GM12892 (cell line): ENCODE measurements around the gene CLMN.

ENCODE experiments used
- DNase-seq: peaks from one replicate; pipeline ENCODE4 v3.0.0; 2011; ENCODE audit not compliant: insufficient read length
- FAIRE-seq: peaks from 2 replicates; lab custom pipeline; 2011; peaks lifted over from hg19 to GRCh38; lab: Jason Lieb, UNC
- POLR2A ChIP-seq: IDR thresholded peaks from 2 replicates; pipeline ENCODE4 v1.6.1; 2011; ENCODE audit warnings: low read depth, low read length, control low read depth
- POLR2AphosphoS5 ChIP-seq: IDR thresholded peaks from 2 replicates; pipeline ENCODE4 v1.6.1; 2011; ENCODE audit warnings: low read depth, low read length, control low read depth
- TAF1 ChIP-seq: IDR thresholded peaks from 2 replicates; pipeline ENCODE4 v1.6.1; 2011; ENCODE audit warnings: low read depth, mild to moderate bottlenecking, control low read depth, low read length, borderline replicate concordance

CLMN gene

DNA sequence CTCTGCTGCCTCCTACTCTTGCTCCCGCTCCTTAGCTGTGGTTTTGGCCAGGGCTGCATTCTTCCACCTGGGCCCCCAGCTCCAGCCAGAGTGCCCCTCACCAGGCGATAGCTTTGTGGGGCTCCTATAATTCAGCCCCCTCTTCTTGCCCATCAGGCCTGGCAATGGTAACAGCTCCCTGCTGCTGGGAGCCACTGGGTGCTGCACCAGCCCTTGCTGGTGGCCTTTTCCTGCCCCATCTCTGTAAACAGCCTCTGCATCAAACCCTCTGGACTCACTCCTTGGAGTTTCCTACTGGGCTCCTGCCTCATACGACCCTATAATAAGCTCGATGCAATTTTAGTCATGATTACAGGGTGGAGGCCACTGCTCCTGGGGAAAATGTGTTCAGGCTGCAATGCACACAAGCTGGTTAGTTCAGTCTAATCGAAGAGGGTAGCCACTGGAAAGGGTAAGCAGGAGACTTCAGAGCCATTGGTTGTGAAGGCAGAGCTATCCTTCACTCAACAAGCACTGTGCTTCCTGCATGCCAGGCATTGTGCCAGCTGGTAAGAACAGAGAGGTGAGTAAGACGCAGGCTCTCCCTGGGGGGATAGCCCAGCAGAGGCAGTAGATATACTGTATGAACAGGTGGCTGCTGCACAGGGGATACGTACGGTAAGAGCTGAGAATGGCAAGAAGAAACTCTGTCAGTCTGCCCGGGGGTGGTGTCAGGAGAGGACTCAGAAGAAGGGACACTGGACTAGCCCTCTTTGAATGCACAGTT lies 24.7 kb downstream of the CLMN start:
- no peak for TF ChIP-seq POLR2A
- no peak for TF ChIP-seq POLR2AphosphoS5
- no peak for TF ChIP-seq TAF1
- no peak for FAIRE-seq
- no peak for DNase-seq

DNA sequence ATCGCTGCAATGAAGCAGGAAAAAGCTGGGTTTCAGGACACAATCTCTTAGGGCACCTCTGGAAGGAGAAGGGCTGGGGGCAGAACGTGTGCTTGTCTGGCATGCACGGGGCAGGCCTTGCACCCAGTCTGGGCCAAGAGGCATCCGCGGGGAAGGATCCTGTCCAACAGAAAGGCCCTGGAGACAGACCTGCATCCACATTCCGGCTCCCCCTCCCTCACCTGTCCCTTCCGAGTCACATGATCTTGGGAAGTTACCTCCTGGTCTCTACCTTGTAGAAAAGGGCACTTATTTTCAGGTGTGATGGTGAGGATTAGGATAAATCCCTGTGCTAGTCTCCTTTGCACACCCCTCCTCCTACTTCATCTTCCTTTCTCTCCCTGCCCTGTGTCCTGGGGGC lies 25.4 kb downstream of the CLMN start:
- DNase-seq (no peak), FAIRE-seq (no peak)
- no peak for TF ChIP-seq POLR2AphosphoS5
- no peak for TF ChIP-seq POLR2A
- no peak for TF ChIP-seq TAF1

DNA sequence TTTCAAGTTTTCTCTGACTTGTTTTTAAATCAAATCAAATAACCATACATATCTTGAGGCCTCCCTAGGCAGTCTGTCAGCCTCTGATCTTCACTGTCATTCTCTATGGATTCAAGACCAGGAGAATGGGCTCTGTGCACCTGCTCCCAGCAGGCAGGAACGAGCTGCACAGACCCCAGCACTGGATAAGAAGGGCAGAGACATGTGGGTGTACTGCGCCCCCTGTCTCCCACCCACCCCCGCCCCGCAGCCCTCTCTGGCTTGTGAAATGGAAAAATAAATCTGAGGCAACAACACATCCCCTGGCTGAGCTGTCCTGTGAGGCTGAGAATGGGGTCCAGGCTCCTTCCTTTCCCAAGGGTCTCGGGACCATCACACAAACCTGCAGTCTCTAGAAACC lies 26.3 kb downstream of the CLMN start:
- TF ChIP-seq TAF1: no peak
- TF ChIP-seq POLR2A: no peak
- TF ChIP-seq POLR2AphosphoS5: no peak
- DNase-seq: no peak
- FAIRE-seq: no peak

DNA sequence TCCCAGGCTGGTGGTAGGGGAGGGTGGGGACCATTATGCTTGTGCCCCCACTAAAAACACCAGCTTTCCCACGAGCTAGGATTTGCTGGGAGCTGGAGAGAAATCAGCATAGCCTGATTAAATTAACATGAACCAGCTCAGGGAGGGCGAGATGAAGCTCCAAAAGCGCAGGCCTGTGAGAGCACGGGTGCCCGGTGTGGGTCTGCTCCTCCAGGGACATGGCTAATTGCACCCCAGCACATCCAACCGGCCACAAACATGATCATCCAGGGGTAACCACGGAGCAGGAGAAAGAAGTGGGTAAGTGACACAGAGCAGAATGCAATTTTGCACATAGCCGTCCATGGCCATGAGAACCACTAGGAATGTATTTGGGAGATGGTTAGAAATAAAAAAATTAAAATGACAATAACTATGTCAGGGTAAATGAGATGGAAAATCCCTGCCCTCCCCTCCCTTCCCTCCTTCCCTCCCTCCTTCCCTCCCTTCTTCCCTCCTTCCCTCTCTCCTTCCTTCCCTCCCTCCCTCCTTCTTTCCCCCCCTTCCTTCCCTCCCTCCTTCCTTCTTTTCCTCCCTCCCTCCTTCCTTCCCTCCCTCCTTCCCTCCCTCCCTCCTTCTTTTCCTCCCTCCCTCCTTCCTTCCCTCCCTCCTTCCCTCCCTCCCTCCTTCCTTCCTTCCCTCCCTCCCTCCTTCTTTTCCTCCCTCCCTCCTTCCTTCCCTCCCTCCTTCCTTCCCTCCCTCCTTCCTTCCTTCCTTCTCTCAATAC lies 26.9 kb downstream of the CLMN start:
- FAIRE-seq: no peak
- TF ChIP-seq TAF1: no peak
- TF ChIP-seq POLR2AphosphoS5: no peak
- TF ChIP-seq POLR2A: no peak

DNA sequence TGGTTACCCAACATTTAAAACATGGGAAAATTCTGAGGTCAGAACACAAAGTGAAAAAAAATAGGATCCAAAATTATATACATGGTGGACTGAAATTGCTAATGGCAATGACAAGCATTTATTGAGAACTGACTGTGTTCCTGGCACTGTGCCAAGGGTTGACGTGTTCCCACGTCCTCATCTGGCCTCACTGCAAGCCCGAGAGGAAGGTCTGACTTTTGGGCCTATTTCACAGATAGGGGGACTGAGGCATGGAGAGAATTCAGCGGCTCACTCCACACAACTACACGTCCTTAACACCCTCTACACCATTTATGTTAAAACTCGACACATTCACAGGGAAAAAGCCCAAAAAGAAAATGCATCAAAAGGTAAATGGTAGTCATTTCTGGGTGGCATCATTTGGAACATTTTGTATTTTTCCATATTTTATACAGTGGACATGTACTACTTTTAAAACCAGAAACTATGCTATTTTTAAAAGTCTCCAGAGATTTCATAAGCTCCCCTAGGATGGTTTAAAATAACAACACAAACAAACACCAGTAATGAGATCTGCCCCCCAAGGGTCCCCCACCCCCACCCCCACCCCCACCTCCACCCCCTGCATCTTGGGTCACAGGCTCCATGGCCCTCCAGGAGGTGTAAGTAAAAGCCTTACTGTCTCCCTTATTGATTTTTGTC lies 27.7 kb downstream of the CLMN start:
- DNase-seq: no peak
- peak; percentile 70 for FAIRE-seq

More for the DNA sequence above, 26.9 kb downstream of the CLMN start:
- no peak for DNase-seq

DNA sequence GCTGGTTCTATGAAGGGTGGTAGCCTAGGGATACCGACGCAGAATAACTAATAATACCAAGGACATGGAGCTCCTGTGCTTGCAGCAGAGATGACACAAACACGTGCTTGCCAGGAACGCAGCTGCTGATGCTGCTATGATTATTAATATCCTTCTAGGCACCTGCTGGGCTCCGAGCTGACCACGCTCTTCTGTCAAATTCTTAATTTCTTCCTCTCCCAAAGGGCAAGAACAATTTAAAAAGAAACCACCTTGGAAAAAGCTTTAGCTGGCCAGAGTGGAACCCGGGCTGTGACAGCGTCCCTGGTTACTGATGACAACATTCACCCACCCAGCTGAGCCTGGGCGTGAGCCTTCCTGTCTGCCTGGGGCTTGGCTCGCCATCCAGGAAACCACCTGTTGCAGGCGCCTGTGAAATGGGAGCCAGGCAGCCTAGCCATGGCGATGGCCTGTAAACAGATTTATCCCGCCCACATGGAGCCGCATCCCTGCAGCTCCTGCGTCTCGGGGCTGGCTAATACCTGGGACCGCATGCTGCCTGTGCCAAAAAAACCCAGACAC lies 28.8 kb downstream of the CLMN start:
- FAIRE-seq: peak; percentile 14
- DNase-seq: peak; percentile 47
- TF ChIP-seq POLR2AphosphoS5 (no peak), POLR2A (no peak), TAF1 (no peak)

More for the DNA sequence above, 27.7 kb downstream of the CLMN start:
- 0 out of 2 replicates have a peak, but pooled peaks have one; percentile 23 for TF ChIP-seq POLR2AphosphoS5
- no peak for TF ChIP-seq TAF1
- no peak for TF ChIP-seq POLR2A

DNA sequence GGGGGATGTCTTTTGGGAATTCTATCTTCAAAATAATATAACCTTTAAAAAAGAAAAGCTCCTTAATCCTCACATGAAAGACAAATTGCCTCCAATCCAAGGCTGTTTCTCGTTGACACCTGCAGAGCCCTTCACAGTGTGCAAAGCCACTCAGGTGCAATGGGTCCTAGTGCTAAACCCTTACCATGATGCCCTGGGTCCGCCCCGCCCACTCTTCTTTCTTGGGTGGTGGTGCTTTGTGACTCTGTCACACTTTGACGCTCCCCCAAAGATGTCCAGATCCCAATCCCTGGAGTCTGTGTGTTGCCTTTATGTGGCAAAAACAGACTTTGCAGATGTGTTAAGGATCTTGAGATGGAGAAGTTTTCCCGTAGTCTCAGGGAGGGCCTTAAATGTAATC lies 29.7 kb downstream of the CLMN start:
- DNase-seq: no peak
- FAIRE-seq: no peak
- no peak for TF ChIP-seq POLR2A
- TF ChIP-seq TAF1: no peak
- TF ChIP-seq POLR2AphosphoS5: no peak

DNA sequence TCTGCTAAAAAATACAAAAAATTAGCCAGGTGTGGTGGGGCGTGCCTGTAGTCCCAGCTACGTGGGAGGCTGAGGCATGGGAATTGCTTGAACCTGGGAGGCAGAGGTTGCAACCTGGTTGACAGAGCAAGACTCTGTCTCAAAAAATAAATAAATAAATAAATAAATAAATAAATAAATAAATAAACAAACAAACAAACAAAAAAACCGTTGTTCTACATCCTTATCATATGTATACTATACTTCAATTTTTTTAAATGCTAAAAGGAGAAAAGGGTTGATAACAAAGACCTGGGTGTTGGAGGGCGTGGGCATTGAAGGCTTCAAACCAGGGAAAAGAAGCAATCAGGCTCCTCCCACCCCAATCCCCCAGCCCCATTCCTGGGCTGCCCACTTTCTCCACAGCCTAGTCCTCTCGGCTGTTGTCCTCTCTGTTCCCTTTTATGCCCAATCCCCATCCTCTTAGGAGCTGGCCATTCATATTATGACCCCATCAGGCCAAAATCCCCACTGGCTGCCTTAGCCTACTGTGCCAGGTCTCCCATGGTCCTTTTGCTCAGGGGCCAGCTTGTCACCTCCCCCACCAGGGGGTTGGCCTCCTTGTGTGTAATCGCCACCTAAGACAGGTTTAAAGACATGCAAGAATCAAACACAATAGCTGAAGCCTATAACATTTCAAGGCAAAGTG lies 30.2 kb downstream of the CLMN start:
- FAIRE-seq (no peak), DNase-seq (no peak)
- TF ChIP-seq TAF1: no peak
- no peak for TF ChIP-seq POLR2AphosphoS5
- no peak for TF ChIP-seq POLR2A

DNA sequence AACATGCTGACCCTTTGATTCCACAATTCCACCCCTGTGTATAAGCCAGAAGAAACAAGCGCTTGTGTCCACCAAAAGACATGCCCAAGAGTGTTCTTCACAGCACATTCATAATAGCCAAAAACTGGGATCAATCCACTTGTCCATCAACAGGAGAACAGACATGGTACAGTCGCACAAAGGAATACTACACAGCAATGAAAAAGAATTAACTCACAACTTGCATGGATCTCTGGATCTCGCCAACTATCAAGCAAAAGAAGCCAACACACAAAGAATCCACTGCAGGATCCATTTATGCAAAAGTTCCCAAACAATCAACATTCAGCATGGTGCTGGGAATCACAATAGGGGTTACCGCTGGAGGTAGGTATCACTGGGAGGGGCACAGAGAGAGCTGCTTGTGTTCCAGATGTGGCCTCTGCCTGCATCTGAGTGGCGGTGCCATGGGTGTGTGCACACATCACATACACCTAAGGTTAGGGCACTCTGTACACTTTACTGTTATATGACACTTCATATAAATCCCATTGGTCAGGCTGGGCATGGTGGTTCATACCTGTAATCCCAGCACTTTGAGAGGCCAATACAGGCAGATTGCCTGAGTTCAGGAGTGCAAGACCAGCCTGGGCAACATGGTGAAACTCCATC lies 30.9 kb downstream of the CLMN start:
- FAIRE-seq (no peak), DNase-seq (no peak)
- TF ChIP-seq POLR2A (no peak), POLR2AphosphoS5 (no peak), TAF1 (no peak)

DNA sequence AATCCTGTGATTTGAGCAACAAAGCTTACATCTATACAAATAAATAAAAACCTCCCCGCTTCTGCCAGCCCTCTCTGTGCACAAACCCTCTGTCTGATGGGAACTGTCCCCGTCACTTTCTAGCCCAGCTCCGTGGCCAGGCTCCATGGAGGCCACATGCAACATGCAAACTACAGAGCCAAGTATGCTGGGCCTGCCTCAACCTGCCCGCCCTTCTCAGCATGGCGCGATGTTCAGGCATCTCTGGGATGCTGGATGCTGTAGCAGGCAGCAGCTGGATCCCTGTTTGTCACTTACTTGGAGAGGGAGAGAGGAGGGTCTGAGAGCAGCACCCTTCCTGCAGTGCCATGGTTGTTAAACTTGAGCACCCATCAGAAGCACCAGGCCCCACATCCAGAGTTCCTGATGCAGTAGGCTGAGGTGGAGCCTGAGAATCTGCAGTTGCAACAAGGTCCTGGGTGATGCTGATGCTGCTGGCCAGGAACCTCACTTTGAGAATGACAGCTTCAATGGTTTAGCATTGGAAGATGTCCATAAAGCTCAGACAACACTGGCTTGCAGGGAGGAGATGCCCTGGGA lies 32.4 kb downstream of the CLMN start:
- FAIRE-seq: no peak
- no peak for DNase-seq
- no peak for TF ChIP-seq POLR2A
- TF ChIP-seq POLR2AphosphoS5: no peak
- no peak for TF ChIP-seq TAF1
